HepG2 (cell line): Measurements from ENCODE around the gene FAF2. TPM values are rescaled to one million over a fixed set of nuclear protein-coding genes. Genes with fewer than 3 reads are reported as not detected.

Source experiments
- ATAC-seq: fragments of 200-7000 bp; cut with Tn5 transposase; 3 replicates; pipeline ENCODE4 v1.9.1; 2020; ENCODE audit warnings: mild to moderate bottlenecking, moderate library complexity
- BruUV-seq: library from RNA; stranded (reverse); fragments of 400-500 nt; replicated peaks from 2 replicates; lab custom pipeline; 2021; lab: Mats Ljungman, UMichigan
- CTCF ChIA-PET: fragments of 300-600 bp; formaldehyde crosslinking; extraction: SDS; loops from one replicate; lab custom pipeline; 2021; ENCODE audit warnings: low total read pairs, inconsistent platforms, low intra/inter-chr PET ratio; lab: Yijun Ruan, JAX
- POLR2A ChIA-PET: fragments of 350-600 bp; sonication (Branson Sonifier 250); formaldehyde crosslinking; loops from one replicate; lab custom pipeline; 2020; ENCODE audit warnings: antibody characterized with exemption, inconsistent platforms; lab: Yijun Ruan, JAX
- DNase-seq: peaks from one replicate; pipeline ENCODE4 v3.0.0-alpha.2; 2015; ENCODE audit warnings: low spot score
- FAIRE-seq: peaks from 3 replicates; lab custom pipeline; 2011; peaks lifted over from hg19 to GRCh38; lab: Jason Lieb, UNC
- H2AFZ ChIP-seq: one replicate; pipeline ENCODE4 v1.6.1; 2011; ENCODE audit warnings: low read length, inconsistent platforms
- H3K27ac ChIP-seq: fragments of 300-600 bp; 3 replicates; pipeline ENCODE4 v1.8.0; 2011; ENCODE audit warnings: mixed run types, mild to moderate bottlenecking, mixed read lengths, low read length, inconsistent platforms; ENCODE audit not compliant: insufficient read depth; ENCODE audit errors: extremely low read length
- H3K27me3 ChIP-seq, 2 experiments: fragments of 200-600 bp in 1 of 2; 2 replicates in 1 of 2; 3 replicates in 1 of 2; pipeline versions ENCODE4 v1.6.0 to v1.8.0; 2011; ENCODE audit warnings: low read length in 2 of 2, mild to moderate bottlenecking in 2 of 2, moderate library complexity in 2 of 2, inconsistent platforms in 1 of 2; ENCODE audit not compliant: insufficient read depth in 2 of 2, control insufficient read depth in 1 of 2
- H3K36me3 ChIP-seq, 2 experiments: fragments of 200-600 bp in 1 of 2; replicated peaks in 1 of 2; 2 replicates in 1 of 2; 3 replicates in 1 of 2; pipeline versions ENCODE4 v1.5.1 to v1.8.0; 2011; ENCODE audit warnings: low read length in 2 of 2, inconsistent platforms in 1 of 2; ENCODE audit not compliant: insufficient read depth in 2 of 2, control insufficient read depth in 1 of 2
- H3K4me1 ChIP-seq: 2 replicates; pipeline ENCODE4 v1.5.1; 2012; ENCODE audit warnings: low read length, inconsistent platforms; ENCODE audit not compliant: insufficient read depth
- H3K4me2 ChIP-seq: 2 replicates; pipeline ENCODE4 v1.6.0; 2011; ENCODE audit warnings: low read depth, low read length, inconsistent platforms
- H3K4me3 ChIP-seq, 3 experiments: fragments of 200-600 bp in 1 of 3; sonication (generic), shearing (Covaris generic) in 1 of 3; replicated peaks in 1 of 3; 2 replicates each; pipeline ENCODE4 v1.5.1; 2011 to 2016; ENCODE audit warnings: low read length in 3 of 3, inconsistent platforms in 2 of 3, low read depth in 2 of 3, mild to moderate bottlenecking in 2 of 3, control low read depth in 1 of 3, mixed read lengths in 1 of 3; ENCODE audit not compliant: insufficient read depth in 1 of 3
- H3K79me2 ChIP-seq: one replicate; pipeline ENCODE4 v1.6.1; 2011; ENCODE audit warnings: low read length, inconsistent platforms; ENCODE audit not compliant: insufficient read depth
- H3K9ac ChIP-seq: 2 replicates; pipeline ENCODE4 v1.6.0; 2011; ENCODE audit warnings: mild to moderate bottlenecking, low read depth, low read length, inconsistent platforms; ENCODE audit not compliant: insufficient read depth
- H3K9me3 ChIP-seq: 2 replicates; pipeline ENCODE4 v1.5.1; 2012; ENCODE audit warnings: mild to moderate bottlenecking, low read length
- H4K20me1 ChIP-seq: 2 replicates; pipeline ENCODE4 v1.6.0; 2011; ENCODE audit warnings: inconsistent platforms, mild to moderate bottlenecking, low read length, moderate library complexity; ENCODE audit not compliant: insufficient read depth
- AGO2 ChIP-seq: fragments of 200-400 bp; formaldehyde crosslinking; optimal IDR thresholded peaks from 2 replicates; pipeline ENCODE3; 2017; ENCODE audit warnings: mild to moderate bottlenecking, low read depth, low read length, moderate library complexity
- ARID3A ChIP-seq: IDR thresholded peaks from 2 replicates; pipeline ENCODE4 v1.6.1; 2012; ENCODE audit warnings: low read depth, low read length, improper control_type of control experiment
- BCL6 ChIP-seq: IDR thresholded peaks from 2 replicates; pipeline ENCODE4 v1.6.1; 2016; ENCODE audit warnings: missing genetic modification reagents, missing compliant biosample characterization
- NKX3-1 ChIP-seq: sonication (generic); formaldehyde crosslinking; IDR thresholded peaks from 2 replicates; pipeline ENCODE4 v1.5.0; 2020; ENCODE audit warnings: missing genetic modification reagents
- RBFOX2 ChIP-seq: fragments of 200-400 bp; formaldehyde crosslinking; IDR thresholded peaks from 2 replicates; pipeline ENCODE4 v1.6.1; 2017; ENCODE audit warnings: low read depth, mild to moderate bottlenecking, low read length
- RELA ChIP-seq: sonication (generic); formaldehyde crosslinking; IDR thresholded peaks from 2 replicates; pipeline ENCODE4 v1.4.0; 2020; ENCODE audit warnings: missing genetic modification reagents
- SP2 ChIP-seq: sonication (generic); formaldehyde crosslinking; IDR thresholded peaks from 2 replicates; pipeline ENCODE4 v1.5.1; 2020; ENCODE audit warnings: mild to moderate bottlenecking, missing genetic modification reagents
- TAF15 ChIP-seq: fragments of 200-400 bp; formaldehyde crosslinking; IDR thresholded peaks from one replicate; pipeline ENCODE4 v1.6.1; 2018; ENCODE audit warnings: mild to moderate bottlenecking, low read depth, low read length; ENCODE audit not compliant: poor library complexity, severe bottlenecking
- THAP7 ChIP-seq: sonication (generic); formaldehyde crosslinking; IDR thresholded peaks from 2 replicates; pipeline ENCODE4 v1.8.1; 2023; ENCODE audit warnings: mild to moderate bottlenecking, missing genetic modification reagents
- ZFAT ChIP-seq: sonication (generic); formaldehyde crosslinking; conservative IDR thresholded peaks from 2 replicates; pipeline ENCODE4 v1.8.1; 2023; ENCODE audit warnings: missing genetic modification reagents, inconsistent platforms
- ZNF10 ChIP-seq: sonication (generic); formaldehyde crosslinking; IDR thresholded peaks from 2 replicates; pipeline ENCODE4 v1.4.0; 2020; ENCODE audit warnings: mild to moderate bottlenecking, low read depth, missing genetic modification reagents, borderline replicate concordance
- ZNF264 ChIP-seq: sonication (generic); formaldehyde crosslinking; IDR thresholded peaks from 2 replicates; pipeline ENCODE4 v1.4.0; 2020; ENCODE audit warnings: missing genetic modification reagents
- ZNF577 ChIP-seq: sonication (generic); formaldehyde crosslinking; IDR thresholded peaks from 2 replicates; pipeline ENCODE4 v1.4.0; 2020; ENCODE audit warnings: mild to moderate bottlenecking, low read depth, missing genetic modification reagents, borderline replicate concordance
- ZNF660 ChIP-seq: sonication (generic); formaldehyde crosslinking; IDR thresholded peaks from 2 replicates; pipeline ENCODE4 v1.5.1; 2020; ENCODE audit warnings: mild to moderate bottlenecking, low read depth, missing genetic modification reagents, borderline replicate concordance
- ZSCAN22 ChIP-seq: sonication (generic); formaldehyde crosslinking; IDR thresholded peaks from 2 replicates; pipeline ENCODE4 v1.4.0; 2020; ENCODE audit warnings: mild to moderate bottlenecking, missing genetic modification reagents
- WGBS: methylation state at CpG from one replicate; pipeline ENCODE4 v1.1.6; 2017; ENCODE audit warnings: low lambda C conversion rate; 5-methylcytosine and 5-hydroxymethylcytosine counted together
- in situ Hi-C: cut with HindIII; loops from 2 replicates; pipeline ENCODE4 v1.10.0; 2017; ENCODE audit warnings: low pct_unique_long_range_greater_than_20kb; ENCODE audit not compliant: extremely low pct_ligation_motif_present
- intact Hi-C: fragments of 100-400 bp; cut with micrococcal nuclease; formaldehyde crosslinking; loops from one replicate; pipeline ENCODE4 v1.10.0; 2022; ENCODE audit not compliant: unreplicated experiment
- polyA plus RNA-seq, 8 experiments: library from polyadenylated mRNA; depleted of rRNA in 3 of 8; stranded (reverse) in 7 of 8; unstranded in 1 of 8; fragments of >200 nt; fragmentation: Illumina TruSeq in 4 of 8; extraction: Trizol in 4 of 8; gene quantifications; 2 replicates each; pipeline versions ENCODE4 v1.2.1 to v1.2.3, GENCODE V29; 2011 to 2016; ENCODE audit warnings: low read depth in 4 of 8, missing spikeins in 1 of 8, mixed read lengths in 1 of 8; ENCODE audit not compliant: insufficient read depth in 1 of 8
- total RNA-seq, 5 experiments: library from RNA; depleted of rRNA; stranded (reverse); fragments of >200 nt; fragmentation: Illumina TruSeq; extraction: Trizol; gene quantifications; 2 replicates each; pipeline ENCODE4 v1.2.3, GENCODE V29; 2016; ENCODE audit warnings: low read depth in 1 of 5

FAF2 gene
- total and polyA plus RNA-seq, 2 of the 13 experiments (the other 11 are each of a cell fraction or from before 2014, with no cell fraction given), result 27.8 to 34.3 TPM

- H3K27ac ChIP-seq, result no peak overlapping the region
- no peaks in the 10 kb centered on the region; a peak in 1 of 5 replicates for H3K27me3 ChIP-seq
- in situ Hi-C loops (loop anchor here (25.0 kb wide), 1 partner anchor 832 kb away; the partner anchor contains the start of genes LMAN2 and RGS14), intact Hi-C loops (no loop called here)
- H3K79me2 ChIP-seq, result peaks cover 29% of the 10 kb centered on the region
- FAIRE-seq, result no peak
- CTCF ChIA-PET, result no interaction called here
- peaks cover 33% of the 10 kb centered on the region for H4K20me1 ChIP-seq
- H3K4me1 ChIP-seq, result peaks cover 23% of the 10 kb centered on the region
- TF ChIP-seq SP2 (CRISPR knock-in tag), result no peak
- TF ChIP-seq TAF15, result no peak
- no peak for TF ChIP-seq ZSCAN22 (CRISPR knock-in tag)
- TF ChIP-seq ZNF577 (CRISPR knock-in tag), result no peak
- no peak for TF ChIP-seq ZNF660 (CRISPR knock-in tag)
- TF ChIP-seq NKX3-1 (CRISPR knock-in tag), result no peak
- TF ChIP-seq AGO2, result peak; percentile 24
- no peak for TF ChIP-seq ARID3A
- TF ChIP-seq RBFOX2, result peak; percentile 55; the same call in 1 of the 2 replicates
- TF ChIP-seq ZNF264 (CRISPR knock-in tag), result no peak
- no peak for TF ChIP-seq THAP7 (CRISPR knock-in tag)
- no peak for TF ChIP-seq ZFAT (CRISPR knock-in tag)
- no peak for TF ChIP-seq BCL6 (CRISPR knock-in tag)
- TF ChIP-seq RELA (CRISPR knock-in tag), result no peak
- no peak for TF ChIP-seq ZNF10
- WGBS, result over 99% methylated on average over 20 of the region's 28 CpGs
- ATAC-seq, result no peak
- H2AFZ ChIP-seq, result no peak overlapping the region
- no peak for DNase-seq
- no peak overlapping the region for H3K4me2 ChIP-seq
- POLR2A ChIA-PET, result no interaction called here
- peaks cover 24 to 50% of the 10 kb centered on the region in 2 experiments for H3K36me3 ChIP-seq
- H3K4me3 ChIP-seq, result no peak overlapping the region
- H3K9me3 ChIP-seq, result no peaks in the 10 kb centered on the region
- no peak overlapping the region for H3K9ac ChIP-seq
- no TSS peak for BruUV-seq
Observed at GRCh38 chr5:176530393-176530982, 82.3 kb downstream of the FAF2 start.
